ENCODE data around the gene SLC38A2.
A peak's percentile ranks its signal among the peaks of the same experiment; 100 is the strongest.

The SLC38A2 gene

DNA sequence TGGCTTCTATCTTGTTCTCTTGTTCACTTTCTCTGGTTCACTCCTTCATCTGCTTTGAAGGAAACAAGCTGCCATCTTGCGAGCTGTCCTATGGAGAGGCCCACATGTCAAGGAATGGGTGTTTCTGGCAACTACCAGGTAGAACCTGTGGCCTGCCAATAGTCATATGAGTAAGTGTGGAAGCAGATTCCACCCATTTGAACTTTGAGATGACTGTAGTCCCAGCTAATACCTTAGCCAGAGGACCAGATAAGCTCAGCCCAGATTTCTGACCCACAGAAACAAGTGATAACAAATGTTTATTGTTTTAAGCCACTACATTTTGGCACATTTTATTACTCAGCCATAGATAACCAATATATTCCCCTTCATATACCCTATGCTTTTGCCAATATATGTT is 4.0 kb upstream of the SLC38A2 start:
- DNase-seq (ENCODE audit: low spot score), result no peak
- no peak for FAIRE-seq

GRCh38 chr12:46374711-46375110 is 2.1 kb upstream of the SLC38A2 start:
- DNase-seq (ENCODE audit: low spot score), result no peak
- no peak for FAIRE-seq

DNA sequence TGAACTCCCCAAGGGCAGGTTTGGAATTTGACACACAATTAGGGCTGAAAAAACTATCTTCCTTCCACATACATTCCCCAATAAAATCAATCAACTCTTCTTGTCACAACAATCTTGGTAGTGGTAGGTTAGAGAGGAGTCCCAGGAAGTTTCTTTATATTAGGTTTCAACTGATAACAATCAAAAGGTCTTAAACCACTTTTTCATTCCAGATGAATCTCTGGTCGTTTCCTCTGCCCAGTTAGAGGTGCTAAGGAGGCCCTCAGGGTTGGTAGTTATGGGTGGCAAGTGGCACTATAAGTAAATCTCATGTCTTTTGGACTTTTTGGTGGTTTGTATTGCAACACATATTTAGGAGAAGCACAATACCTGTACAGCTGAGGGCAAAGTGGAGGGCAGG is 1.7 kb upstream of the SLC38A2 start:
- FAIRE-seq (no peak), DNase-seq (ENCODE audit: low spot score) (no peak)

GRCh38 chr12:46373301-46374296 is 1.0 kb upstream of the SLC38A2 start:
- DNase-seq (ENCODE audit: low spot score) (no peak), FAIRE-seq (no peak)

DNA sequence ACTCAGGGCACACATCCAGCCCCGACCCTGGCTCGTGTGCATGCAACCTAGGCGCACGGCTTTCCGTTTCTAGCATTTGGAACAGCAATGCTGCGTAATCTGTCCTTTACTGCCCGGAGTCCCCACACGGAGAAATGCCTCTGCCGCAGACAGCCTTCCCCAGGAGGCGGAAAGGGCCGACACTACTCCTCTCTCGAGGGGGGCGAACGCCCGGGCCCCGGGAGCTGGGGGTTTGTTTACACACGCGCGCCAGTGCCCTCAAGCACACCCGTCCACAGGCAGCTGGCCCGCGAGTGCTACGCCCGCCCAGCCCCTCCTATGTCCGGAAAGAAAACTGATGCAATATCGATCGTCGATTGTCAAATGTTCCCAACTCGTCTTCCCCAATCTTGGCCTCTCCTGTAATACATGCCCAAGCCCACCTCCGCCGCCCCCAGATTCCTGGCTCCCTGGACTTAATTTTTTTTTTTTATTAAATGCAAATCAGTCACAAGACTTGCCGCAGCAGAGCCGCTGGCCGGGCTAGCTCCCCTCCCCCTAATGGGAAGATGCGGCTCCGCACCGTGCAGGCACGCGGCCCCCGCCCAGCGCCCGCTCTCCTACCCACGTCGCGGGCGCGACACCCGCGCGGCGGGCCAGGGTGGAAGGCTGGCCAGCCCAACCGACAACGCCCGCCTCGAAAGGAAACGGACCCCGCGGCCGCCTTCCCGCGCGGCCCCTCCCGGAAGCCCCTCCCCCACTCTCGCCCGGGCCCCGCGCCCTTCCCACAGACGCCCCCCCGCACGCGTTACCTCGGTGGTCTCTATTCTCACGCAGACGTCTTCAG is 642 bp downstream of the SLC38A2 start:
- FAIRE-seq (no peak), DNase-seq (ENCODE audit: low spot score) (peak; percentile 24)

- FAIRE-seq (no peak), DNase-seq (ENCODE audit: low spot score) (peak; percentile 68)
Measured at GRCh38 chr12:46370792-46371717, 1.5 kb downstream of the SLC38A2 start.

DNA sequence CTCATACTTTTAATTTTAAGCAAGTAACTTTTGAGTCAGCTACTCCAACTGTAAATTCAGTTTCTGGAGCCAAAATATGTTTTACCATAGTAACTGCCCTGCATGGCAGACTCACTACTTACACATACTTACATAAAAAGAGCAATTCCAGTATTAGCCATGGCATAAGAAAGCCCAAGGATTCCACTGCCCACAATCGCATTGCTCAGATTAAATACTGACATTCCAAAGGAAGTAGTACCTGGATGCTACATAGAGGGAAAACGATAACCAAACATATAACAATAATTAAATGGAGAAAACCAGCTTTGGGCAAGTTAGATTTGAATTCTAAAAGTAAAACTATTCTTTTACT is 2.2 kb downstream of the SLC38A2 start:
- DNase-seq (ENCODE audit: low spot score), result peak; percentile 28
- FAIRE-seq, result no peak

DNA sequence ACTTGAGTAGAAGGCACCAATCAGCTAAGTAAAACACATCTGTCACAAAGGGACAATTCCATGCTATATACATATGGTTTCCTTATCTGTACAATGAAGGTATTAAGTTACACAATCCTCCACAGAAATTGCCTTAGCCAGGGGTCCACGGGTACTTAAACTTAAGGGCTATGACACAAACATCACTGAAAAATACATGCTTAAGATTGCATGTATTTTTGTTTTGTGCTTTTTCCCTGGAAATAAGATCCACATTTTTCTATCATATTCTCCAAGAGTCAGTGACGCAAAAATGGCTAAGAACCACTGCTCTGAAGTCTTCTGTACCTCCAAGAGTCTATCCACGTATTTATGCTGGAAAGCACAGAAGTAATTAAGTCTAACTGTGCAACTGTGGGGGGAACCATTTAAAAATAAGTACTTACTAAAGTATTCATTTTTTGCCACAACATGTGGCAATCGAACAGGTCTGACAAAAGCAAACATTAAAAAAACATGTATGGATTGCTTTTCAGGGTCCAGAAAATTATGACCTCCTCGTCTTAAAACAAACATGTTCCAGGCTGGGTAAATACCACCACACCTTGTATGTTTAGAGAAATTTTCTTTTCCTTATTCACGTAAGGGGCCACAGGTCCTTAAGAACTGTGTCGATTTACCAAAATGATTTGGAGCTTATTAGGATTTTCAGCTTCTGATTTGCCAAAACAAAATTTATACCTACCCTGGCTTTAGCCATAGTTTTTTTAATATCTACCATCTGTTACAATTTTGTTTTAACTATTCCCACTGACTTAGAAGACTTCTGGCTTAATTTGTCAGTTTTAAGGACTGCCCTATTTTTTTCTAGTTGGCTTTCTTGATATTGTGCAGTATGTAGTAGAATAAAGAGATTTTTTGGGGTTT is 2.8 kb downstream of the SLC38A2 start:
- no peak for FAIRE-seq

GRCh38 chr12:46369095-46369473 is 3.5 kb downstream of the SLC38A2 start:
- FAIRE-seq (no peak), DNase-seq (ENCODE audit: low spot score) (no peak)

More for the DNA sequence above, 2.8 kb downstream of the SLC38A2 start:
- DNase-seq (ENCODE audit: low spot score), result no peak

- DNase-seq (ENCODE audit: low spot score), result no peak
- no peak for FAIRE-seq
Measured at GRCh38 chr12:46368684-46369083, 3.9 kb downstream of the SLC38A2 start.

DNA sequence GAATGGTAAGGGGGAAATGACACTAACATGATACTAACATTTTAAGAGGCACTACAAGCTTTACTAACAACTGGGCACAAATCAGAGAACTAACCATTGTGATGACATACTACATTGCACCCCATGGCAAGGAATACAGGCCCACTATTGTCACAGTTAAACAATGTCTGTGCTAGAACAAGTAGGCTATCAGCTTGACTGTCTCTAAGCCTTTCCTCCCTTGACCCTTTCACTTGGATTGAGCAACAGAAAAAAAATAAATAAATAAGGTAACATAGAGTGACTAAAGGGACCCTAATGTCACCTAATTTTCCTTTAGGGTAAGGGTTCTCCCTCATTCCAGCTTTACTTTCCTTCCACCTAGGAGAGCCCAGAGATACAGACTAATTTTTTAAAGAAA is 4.4 kb downstream of the SLC38A2 start:
- FAIRE-seq, result no peak

DNA sequence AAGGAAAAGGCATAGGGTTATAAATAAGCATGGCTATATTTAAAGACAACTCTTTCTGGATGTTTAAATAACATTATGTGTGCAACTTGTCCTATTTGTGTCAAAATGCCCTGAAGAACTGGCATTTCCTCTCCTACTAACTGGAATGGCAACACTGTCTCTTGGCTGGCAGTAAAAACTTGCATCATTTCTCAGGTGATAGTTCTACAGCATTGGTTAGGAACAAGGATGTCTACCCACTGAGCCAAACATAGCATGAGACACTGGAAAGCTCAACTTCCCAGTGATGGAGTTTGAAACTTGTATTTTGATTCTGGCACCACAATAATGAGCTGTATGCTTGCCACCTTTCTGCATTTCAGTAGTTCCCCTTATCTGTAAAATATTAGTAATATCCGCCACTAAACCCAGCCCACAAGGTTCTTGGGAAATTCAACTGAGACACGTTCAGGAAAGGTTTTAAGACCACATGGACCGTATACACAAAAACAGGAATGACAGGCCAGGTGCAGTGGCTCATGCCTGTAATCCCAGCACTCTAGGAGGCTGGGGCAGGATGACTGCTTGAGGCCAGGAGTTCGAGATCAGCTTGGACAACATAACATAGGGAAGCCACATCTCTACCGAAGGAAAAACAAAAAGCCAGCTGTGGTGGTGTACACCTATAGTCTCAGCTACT is 5.1 kb downstream of the SLC38A2 start:
- FAIRE-seq, result no peak

More for the DNA sequence above, 4.4 kb downstream of the SLC38A2 start:
- DNase-seq (ENCODE audit: low spot score), result no peak

GRCh38 chr12:46366771-46367170 is 5.8 kb downstream of the SLC38A2 start:
- no peak for DNase-seq (ENCODE audit: low spot score)
- FAIRE-seq, result no peak

More for the DNA sequence above, 5.1 kb downstream of the SLC38A2 start:
- DNase-seq (ENCODE audit: low spot score), result no peak

DNA sequence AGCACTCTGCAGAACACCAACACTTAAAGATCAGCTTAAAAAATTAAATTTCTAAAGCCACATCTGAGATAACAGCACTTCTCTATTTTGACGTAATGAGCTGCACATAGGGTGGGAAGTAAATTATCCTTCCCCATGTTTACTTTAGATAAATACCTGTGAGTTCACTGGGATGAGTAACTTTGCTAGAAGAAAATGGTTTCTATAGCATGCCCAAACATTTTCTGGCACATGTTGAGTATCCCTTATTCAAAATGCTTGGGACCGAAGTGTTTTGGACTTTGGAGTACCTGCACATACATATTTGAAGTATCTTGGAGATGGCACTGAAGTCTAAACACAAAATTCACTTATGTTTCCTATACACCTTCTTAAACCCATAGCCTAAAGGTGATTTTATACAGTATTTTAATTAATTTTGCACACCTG is 6.6 kb downstream of the SLC38A2 start:
- no peak for DNase-seq (ENCODE audit: low spot score)
- FAIRE-seq, result no peak

DNA sequence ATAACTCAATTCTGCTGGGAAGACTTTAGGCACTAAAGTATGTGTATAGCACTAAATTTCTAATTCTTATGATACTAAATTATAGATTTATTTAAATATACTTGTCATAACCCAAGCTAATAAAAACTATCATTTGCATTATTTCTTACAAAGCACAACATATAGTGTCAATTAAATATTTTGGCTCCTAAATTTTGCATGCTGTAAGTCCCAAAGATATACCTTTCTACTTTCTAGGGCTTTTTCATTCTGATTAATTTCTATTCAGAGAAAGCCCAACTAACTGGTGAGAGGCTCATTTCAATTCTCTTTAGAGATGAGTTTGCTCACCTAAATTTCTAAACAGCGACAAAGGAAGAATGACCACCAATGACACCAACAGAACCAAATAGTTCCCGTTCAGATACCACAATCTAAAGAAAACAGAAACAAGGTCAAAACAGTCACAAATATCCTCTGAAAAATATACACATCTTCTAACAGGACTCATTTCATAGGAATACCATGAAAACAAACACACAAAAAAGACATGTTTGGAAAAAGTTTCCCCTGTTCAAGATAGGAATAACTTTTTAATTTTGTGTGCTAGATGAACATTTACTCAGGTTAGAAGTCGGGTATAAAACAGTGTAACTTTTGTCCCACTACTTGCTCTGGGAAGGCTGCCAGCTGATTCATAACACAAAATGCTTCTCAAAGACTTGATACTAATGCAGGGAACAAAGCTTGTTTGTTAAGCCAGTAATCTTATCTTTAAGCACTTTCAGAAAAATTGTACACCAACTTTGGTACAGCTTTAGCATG is 7.6 kb downstream of the SLC38A2 start:
- DNase-seq (ENCODE audit: low spot score) (peak; percentile 44), FAIRE-seq (peak; percentile 72)

DNA sequence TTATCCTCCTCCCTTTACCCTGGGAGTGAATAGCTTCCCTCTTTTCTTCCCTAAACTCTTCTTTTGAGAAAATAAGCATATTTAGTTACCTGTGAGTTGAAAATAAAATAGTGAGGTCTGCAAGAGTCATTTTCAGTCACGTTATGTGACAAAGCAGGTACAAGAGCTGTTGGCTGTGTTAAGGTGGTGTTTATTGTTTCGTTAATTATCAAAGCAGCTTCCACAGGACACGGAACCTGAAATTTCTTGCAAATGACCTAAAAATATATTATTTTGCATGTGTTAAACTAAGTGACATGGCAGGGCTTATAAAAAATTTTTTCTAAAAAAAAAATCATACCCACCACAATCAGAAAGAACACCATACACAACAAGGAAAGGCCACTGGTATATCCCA is 8.3 kb downstream of the SLC38A2 start:
- no peak for FAIRE-seq
- no peak for DNase-seq (ENCODE audit: low spot score)

DNA sequence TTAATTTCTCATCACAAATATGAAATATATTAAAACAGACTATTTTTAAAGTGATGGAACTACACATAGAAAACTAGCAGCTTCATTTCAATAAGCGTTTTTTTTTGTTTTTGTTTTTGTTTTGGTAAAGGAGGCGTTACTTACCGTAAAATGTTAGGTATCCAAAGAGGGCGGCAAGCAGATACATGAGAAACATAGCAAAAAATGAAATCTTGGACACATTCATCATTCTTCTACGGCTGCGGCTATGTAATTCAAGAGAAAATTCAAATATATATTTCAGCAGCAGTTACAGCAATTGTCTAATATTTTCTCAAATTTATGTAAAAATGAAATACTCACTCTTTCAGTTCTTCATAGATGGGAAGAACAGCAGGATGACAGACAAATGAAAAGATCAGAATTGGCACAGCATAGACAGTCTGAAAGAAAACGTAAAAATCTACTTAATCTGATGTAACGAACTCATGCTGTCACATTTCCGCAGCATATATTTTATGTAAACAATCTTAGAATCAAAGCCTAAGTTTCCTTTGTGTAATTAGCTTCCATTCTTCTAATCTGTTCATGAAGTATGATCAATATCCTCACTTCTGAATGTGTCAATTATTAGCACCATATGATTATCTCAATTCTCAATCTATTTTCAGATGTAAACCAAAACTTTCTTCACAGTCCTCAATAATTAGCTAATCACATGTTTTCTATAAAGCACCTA is 8.8 kb downstream of the SLC38A2 start:
- no peak for FAIRE-seq
- no peak for DNase-seq (ENCODE audit: low spot score)

Data from RCC 7860 (cell line).